ENCODE data around the gene BLOC1S1.

Gene BLOC1S1

GRCh38 chr12:55736780-55737580 lies 21.1 kb downstream of the BLOC1S1 start:
- peak; percentile 87 for TF ChIP-seq CTCF (IDR thresholded peaks at IDR 0.05; ENCODE audit: low read depth, low read length, missing control alignments)
- H3K4me3 ChIP-seq (ENCODE audit: low read depth, low read length), result no peak overlapping the region
- in situ Hi-C loops (cut with HindIII; ENCODE audit: low sequenced_read_pairs), result no loop called here
- no peak for DNase-seq (ENCODE audit: low read depth)

DNA sequence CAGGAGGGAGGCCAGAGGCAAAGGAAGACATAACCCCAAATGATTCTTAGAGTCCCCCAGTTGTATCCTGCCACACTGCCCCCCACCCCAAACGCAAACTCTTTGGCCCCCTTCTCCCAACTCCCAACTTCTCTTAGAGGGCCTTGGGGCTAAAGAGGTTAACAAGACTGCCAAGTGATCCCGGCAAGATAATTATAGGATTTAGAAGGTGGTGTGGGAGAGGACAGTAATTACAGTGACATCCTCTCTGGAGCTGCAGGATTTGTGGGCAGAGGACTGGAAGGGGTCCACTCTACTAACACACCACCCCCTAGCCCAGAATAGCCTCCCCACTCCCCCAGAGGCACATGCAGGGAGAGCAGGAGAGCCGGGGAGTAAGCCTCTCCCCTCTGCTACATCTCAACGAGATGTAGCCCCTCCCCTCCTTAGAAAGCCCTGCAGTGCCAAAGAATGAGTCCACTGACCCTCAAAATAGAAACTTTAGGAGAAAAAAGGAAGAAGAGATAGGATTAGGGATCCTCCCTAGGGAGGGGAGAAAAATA lies 21.8 kb downstream of the BLOC1S1 start:
- TF ChIP-seq CTCF (IDR thresholded peaks at IDR 0.05; ENCODE audit: low read depth, low read length, missing control alignments), result no peak
- no peak for DNase-seq (ENCODE audit: low read depth)
- peak overlapping the region; percentile 58 for H3K4me3 ChIP-seq (ENCODE audit: low read depth, low read length)
- in situ Hi-C loops (cut with HindIII; ENCODE audit: low sequenced_read_pairs), result no loop called here

- in situ Hi-C loops (cut with HindIII; ENCODE audit: low sequenced_read_pairs), result no loop called here
- DNase-seq (ENCODE audit: low read depth), result peak; percentile 82
- TF ChIP-seq CTCF (IDR thresholded peaks at IDR 0.05; ENCODE audit: low read depth, low read length, missing control alignments), result peak; percentile 74
- H3K4me3 ChIP-seq (ENCODE audit: low read depth, low read length), result peak overlapping the region; percentile 58
These were observed 22.5 kb downstream of the BLOC1S1 start for GRCh38 chr12:55738123-55739024.

DNA sequence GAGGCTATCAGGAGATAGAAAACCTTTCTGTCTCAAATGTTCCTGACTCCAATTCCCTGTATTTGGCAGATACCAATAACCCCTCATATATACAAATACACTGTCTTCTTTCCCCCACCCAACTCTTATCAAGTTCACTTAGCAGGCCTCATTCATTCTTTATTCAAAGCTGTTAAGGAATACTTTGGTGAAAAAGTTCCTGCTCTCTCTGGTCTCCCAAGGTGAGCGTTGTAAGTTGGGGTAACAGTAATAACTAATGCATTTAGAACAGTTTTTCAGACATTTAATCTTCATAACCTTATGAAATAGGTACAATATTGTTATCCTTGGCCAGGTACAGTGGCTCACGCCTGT lies 23.2 kb downstream of the BLOC1S1 start:
- no peak for DNase-seq (ENCODE audit: low read depth)
- TF ChIP-seq CTCF (IDR thresholded peaks at IDR 0.05; ENCODE audit: low read depth, low read length, missing control alignments), result no peak
- peak overlapping the region; percentile 58 for H3K4me3 ChIP-seq (ENCODE audit: low read depth, low read length)
- in situ Hi-C loops (cut with HindIII; ENCODE audit: low sequenced_read_pairs), result no loop called here

- TF ChIP-seq CTCF (IDR thresholded peaks at IDR 0.05; ENCODE audit: low read depth, low read length, missing control alignments), result no peak
- in situ Hi-C loops (cut with HindIII; ENCODE audit: low sequenced_read_pairs), result no loop called here
- DNase-seq (ENCODE audit: low read depth), result no peak
- peak overlapping the region; percentile 39 for H3K4me3 ChIP-seq (ENCODE audit: low read depth, low read length)
These were observed 26.3 kb downstream of the BLOC1S1 start for GRCh38 chr12:55741931-55742680.

Measured in astrocyte of the cerebellum (primary cell).